Activated CD4-positive, alpha-beta T cell treated with anti-CD3 and anti-CD28 coated beads, Interleukin-2, amount 50 U/mL, for 48 hours (primary cell): ENCODE data around the gene MED4.
A peak's percentile ranks its signal among the peaks of the same experiment; 100 is the strongest.

ENCODE experiments used
- DNase-seq, 2 experiments: peaks; one replicate each; pipeline ENCODE4 v3.0.0-alpha.2; 2020

MED4 gene, protein sequence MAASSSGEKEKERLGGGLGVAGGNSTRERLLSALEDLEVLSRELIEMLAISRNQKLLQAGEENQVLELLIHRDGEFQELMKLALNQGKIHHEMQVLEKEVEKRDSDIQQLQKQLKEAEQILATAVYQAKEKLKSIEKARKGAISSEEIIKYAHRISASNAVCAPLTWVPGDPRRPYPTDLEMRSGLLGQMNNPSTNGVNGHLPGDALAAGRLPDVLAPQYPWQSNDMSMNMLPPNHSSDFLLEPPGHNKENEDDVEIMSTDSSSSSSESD

DNA sequence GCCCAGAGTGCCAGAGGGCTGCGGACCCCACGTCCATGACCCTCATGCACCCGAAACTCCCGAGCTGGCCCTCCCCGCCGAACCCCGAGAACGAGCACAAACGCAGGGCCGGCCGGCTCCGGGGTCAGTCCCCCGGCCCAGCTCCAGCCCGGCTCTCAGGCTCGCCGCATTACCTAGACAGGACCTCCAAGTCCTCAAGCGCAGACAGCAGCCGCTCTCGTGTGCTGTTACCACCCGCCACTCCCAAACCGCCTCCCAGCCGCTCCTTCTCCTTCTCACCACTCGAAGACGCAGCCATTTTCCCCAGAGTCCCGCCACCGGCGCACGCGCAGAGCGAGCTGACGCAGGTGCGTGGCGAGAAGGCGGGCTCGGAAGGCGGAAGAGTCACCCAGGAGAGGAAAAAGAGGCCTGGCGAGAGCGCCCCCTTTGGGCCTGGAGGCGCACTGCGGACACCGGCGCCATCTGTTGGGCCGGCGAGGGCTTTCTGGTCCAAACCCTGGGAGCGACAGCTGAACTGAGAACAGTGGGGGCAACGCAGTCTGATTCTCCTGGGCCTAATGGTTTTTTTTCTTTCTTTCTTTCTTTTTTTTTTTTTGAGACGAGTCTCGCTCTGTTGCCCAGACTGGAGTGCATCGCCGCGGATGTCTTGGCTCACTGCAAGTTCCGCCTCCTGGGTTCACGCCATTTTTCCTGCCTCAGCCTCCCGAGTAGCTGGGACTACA, at the start of gene MED4:
TSS of gene MED4 (minus strand) at position 324 of the 722 bp plus-strand sequence. CDS start at position 298, 26 bp downstream.
- peak; percentile 98 for DNase-seq

DNA sequence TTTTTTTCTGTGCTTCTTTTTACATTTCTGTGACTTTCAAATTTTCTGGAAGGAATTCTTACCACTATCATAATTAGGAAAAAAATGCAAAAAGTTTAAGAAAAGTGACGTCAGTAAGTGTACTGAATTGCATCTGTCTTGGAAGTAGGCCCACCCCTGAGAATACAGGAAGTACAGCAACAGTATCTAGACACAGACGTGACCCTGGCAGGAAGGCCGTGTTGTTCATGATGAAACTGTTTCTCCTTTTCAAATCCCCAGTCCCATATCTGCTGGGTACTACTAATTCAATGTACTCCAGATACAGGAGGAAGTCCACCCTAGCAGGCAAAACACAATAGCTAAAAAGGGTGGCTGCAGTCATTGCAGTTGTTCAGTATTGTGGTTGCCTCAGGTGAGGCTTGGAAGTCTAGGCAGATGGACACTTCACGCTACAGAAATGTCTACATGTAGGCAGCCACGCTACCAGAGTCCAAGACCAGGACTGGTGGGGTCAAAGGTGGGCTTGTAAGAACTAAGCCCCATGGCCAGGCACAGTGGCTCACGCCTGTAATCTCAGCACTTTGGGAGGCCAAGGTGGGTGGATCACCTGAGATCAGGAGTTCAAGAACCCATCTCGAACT, 49.6 kb upstream of the MED4 start:
- DNase-seq, result no peak

DNA sequence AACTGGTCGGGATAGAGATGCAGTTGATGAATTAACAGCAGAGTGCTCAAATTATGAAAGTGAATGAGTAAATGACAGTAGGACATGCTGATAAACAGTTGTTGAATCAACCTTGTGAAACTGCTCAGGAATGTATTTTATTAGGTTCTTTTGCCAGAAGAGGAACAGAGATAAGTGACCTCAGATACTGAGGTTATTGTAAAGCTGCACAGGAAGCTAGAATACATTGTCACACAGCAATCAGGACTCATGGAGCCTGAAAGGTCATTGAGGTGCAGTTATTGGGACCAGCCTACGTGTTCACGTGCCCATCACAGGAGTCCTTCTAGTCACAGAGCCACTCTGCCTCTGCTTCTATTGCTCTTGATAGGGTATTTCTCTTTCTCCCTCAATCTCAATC, 47.5 kb upstream of the MED4 start:
- no peak for DNase-seq

DNA sequence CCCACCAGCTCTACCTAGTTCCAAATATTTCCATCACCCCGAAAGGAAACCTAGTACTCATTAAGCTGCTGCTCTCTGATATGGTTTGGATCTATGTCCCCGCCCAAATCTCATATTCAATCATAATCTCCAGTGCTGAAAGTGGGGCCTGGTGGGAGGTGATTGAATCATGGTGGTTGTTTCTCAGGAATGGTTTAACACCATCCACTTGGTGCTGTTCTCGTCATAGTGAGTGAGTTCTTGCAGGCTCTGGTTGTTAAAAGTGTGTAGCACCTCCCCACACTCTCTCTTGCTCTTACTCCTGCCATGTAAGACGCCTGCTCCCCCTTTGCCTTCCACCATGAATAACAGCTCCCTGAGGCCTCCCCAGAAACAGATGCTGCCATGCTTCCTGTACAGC, 43.4 kb upstream of the MED4 start:
- peak; percentile 23 to 51 for DNase-seq

DNA sequence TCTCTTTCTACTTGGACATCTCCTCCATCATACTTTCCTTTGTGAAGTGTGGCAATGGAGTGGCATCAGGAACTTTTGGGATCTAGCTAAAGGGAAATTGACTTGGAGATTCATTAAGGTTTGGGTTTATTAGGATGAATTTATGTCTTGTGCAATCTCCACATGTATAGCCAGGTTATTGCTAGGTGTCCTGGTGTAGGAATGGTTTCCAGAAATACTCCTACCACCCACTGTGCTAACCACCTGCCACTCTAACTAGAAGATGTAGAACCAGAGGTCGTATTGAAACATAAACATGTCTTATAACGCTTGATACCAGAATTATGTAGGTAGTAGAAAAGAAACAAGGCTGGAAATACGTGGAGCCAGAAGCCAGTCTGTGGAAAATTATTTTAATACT, 38.1 kb upstream of the MED4 start:
- no peak for DNase-seq

DNA sequence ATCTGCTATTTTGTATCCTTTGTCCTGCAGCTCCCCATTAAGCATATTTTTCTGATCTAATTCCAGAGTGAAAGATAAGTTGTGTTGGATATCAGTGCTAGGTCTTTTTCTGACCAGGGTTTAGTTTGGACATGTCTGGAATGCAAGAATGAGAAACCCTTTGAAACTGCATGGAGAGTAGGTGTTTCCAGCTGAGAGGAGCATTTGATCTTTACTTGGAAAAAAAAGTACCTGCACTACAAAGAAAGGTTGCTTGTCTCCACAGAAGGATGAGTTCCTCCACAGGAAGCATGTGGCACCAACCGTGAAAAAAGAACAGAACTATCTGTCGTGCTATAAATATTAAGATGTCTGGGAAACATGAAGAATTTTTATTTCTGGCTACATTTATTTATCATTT, 36.6 kb upstream of the MED4 start:
- no peak for DNase-seq

DNA sequence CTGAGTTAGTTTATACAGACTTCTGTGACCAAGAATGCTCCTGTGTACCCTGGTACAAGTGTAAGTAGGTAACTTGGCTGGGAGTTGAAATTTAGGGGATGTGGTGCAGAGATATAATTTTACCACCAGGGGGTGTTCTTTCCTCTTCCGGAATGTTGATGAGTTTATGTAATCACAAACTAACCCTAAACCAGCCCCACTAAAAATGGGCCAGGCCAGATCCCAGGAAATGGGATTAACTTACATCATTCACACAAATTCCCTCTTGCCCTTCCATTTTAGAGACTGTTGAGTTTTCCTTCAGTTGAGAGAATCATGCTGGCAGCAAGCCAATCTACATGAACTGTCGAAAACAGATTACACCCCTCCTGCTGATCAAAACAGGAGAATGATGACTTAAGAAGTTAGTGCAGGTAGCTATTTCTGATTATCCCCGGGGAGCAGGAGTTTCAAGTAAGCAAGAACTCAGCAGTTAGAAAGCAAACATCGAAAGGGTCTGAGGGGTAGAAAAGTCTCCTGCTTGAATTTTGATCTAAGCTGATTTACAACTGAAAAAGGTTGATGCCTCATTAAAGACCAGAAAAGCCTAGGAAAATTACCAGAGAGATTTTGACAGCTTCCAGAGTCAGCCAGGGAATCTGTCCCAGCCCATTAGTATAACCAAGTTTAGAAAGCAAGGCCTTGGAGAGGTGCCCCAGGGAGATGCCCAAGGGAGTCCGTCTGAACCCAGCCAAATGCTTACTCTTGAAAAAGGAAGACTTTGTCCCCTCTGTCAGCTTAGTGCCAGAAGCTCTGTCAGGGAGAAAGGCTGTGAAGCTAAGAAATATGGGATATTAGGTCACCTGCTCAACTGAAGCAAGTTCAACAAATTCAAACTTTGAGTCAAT, 32.3 kb upstream of the MED4 start:
- DNase-seq, result peak; percentile 16 to 30

DNA sequence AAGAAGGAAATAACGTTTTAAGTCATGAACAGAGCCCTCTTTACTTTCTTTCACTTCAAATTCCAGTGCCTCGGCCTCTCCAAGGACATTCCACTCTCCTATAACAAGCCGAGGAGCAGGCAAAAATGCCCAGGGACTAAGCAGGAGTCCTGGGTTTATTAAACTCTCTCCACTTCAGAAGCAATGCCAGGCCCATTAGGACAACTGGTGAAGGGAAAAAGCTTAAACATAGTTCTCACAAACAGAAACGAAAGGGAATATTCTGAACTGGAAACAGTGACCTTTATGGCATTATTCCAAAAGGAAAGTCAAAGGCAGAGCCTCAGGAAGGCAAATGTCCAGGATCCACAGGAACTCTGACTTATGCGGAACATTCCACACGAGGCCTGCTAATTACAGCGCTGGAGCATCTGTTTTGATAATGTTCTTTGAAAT, 30.9 kb upstream of the MED4 start:
- DNase-seq, result no peak

DNA sequence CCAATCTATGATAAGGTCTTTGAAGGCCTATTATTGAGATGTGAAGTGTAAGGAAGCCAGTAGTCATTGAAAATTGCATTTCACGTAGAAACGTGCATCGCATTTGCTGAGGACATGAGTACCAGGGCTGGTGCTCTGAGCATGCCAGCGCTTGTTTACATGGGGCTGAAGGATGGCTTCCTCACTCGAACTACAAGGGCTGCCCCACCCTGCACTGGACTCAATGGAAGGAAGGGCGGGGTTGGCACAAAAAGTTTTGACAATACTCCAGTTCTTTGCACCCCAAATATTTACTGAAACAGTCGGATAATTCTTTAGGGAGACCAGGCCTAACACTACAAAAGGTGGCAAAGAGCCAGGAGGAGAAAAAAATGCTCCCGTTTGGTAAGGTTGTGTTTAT, 28.9 kb upstream of the MED4 start:
- no peak for DNase-seq

DNA sequence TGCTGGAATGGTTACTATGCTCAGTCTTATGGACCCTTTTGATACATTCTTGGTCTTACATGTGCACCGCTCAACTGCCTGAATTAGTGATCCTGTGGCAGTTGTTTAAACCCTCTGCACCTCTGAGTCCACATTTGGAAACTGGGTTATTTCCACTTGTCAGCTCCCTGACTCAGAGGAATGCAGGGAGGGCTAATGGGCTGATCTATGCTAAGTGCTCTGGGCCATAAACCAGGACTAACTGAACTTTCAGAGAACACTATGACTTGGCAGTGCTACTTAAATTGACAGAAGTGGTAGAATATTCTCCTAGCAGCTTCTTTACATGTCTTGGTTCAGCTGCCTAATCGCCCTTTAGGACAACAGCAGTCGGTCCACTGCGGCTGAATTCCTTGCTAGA, 26.8 kb upstream of the MED4 start:
- DNase-seq, result no peak

DNA sequence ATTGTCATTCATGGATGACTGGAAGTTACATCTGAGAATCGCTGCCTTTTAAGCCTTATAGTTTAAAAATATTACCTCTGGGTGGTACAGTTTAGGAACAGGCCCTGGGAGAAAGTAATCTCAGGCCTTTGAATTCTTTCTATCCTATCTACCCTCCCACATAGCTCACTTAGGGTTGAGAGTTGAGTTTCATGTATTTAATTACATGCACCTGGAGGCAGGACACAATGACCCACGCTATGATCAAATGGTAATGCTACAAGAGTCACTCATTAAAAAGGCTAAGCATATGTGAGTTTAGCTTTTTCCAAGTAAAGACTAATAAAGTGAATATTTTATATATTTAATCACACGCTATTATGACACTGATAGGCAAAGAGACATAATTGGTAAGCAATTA, 25.3 kb upstream of the MED4 start:
- no peak for DNase-seq

DNA sequence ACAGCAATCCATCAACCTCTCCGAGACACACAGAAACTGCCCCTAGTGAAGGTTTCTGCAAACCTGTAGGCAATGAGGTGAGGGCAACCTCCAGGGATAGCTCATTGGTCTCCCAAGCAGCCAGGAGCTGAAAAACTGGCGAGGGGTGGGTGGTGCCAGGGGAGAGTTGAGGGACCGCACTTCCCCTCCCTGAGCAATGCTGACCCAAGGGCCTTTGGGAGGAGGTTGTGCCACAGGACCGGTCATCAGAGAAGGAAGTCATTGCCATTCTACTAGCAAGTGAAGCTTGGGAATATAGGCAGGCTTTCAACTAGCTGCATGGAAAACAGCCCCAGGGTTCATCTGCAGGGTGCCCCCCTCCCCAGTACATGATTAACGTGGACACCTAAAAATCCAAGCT, 23.1 kb upstream of the MED4 start:
- DNase-seq, result no peak

DNA sequence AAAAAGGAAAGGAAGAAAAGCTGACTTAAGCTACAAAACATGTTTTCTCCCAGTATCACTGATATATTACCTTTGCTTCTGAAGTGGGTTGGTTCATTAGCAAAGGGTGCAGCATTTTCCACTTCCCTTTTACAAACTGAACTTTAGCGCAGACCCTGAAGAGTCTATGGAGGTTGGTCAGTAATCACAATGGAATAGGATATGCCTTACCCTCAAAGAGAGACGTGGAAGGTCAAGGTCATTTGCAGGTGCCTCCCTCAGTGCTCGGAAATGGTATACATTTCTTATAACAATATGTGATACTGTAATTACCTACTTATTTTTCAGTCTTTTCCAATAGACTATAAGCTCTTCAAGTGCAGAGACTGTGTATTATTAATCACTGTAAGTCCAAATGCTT, 21.9 kb upstream of the MED4 start:
- DNase-seq, result no peak

DNA sequence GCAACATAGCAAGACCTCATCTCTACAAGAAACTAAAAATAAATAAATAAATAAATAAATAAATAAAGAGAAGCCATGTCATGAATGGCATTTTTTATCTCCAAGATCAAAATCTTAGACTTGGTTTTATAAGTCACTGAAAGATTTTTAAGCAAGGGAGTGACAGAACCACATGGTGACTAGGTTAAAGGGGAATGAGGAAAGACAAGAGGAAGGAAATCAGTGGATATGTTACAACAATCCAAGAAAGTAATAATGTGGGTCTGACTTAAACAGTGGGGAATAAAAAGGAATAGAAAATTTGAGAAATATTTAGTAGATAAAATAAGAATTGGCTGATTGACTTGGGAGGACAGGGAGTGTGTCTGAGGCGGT, 18.8 kb upstream of the MED4 start:
- no peak for DNase-seq

DNA sequence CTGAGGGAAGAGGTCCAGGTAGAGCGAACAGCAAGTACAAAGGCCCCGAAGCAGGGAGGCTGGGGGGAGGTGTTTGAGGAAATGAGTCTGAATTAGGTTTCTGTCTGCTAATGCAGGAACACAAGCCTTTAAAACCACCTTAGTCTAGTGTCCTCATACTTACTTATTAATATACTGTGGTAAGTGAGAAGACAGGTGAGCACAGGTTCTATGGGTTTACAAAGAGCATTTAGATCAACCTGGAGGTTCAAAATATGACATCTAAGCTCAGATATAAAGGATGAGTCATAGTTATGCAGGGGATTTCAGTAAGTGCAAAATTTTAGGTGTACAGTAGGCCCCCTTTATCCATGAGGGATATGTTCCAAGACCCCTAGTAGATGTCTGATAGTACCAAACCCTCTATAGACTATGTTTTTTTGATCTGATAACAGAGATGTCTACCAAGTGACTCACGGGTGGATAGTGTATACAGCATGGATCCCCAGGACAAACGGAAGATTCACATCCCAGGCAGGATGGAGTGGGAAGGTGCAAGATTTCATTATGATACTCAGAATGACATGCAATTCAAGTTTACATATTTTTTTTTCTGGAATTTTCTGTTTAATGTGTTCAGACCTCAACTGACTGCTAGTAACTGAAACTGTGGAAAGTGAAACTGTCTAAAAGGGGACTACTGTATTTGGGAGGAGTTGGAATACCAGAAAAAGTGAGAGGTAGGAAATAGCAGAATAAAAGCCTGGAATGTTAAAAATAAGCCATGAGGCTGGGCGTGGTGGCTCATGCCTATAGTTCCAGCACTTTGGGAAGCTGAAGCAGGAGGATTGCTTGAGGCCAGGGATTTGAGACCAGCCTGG, 18.2 kb upstream of the MED4 start:
- no peak for DNase-seq

DNA sequence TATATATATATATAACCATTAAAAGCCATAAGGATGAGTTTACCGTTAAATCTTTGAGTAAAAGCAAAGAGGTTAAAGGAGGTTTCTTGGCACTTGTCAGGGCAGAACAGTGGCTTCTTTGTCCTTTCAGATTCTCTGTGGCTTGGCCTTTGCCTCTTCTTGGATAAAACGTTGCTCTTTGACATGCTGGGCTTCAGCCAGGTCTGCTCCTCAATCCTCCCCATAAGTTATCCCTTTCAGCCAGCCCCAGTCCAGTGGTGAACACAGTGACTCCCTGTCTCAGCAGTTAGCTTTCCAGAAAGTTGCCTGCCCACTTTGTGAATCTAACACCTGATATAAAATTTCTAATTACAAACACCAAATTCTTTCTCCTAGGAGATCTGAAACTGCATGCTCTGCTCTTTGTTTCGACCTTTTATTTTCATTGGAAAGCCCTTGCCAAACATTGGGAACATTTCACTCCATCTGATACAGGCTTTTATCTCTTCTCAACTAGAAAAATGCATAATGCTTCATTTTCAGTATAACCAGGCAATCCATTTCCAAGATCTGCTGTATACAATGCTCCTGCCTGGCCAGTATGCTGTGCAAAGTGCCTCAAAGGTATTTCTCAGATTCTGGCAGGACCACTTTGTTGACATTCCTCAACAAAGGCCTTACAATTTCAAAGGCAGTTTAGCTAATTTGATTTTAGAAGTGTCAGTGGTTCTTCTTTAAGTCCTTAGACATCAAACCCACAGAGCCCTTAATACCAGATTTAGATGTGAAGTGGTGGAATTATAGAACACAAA, 16.2 kb upstream of the MED4 start:
- DNase-seq, result no peak

DNA sequence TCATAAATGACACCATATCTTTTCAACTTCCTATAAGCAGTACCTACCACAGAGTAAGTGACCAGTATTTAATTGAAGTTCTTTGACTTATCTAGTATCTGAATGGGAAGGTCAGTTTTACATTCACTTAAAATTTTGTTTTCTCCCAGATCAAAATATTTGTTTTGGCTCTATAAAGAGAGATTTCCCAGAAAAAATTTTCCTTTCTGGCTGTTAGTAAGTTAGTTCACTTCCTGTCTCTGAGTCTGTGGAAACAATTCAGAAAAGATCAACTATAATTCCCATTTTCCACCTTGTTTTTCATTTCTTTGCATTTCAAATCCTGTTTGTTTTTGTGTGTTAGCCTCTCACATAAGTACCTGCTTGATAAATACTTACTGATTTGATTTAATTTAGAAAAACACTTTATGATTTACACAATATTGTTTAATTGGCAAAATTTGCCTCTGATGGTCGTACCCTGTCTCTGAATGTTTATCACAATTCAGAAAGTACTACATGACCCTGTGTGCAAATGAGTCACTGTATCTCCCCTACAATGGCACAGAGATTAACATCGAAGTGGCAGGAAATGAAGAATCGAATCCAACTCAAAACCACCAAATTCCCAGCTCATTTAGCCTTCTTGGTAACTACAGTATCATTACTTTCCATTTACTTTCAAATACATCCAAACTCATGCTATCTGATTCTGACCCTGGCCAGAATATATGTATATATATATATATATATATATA, 15.4 kb upstream of the MED4 start:
- DNase-seq, result no peak

DNA sequence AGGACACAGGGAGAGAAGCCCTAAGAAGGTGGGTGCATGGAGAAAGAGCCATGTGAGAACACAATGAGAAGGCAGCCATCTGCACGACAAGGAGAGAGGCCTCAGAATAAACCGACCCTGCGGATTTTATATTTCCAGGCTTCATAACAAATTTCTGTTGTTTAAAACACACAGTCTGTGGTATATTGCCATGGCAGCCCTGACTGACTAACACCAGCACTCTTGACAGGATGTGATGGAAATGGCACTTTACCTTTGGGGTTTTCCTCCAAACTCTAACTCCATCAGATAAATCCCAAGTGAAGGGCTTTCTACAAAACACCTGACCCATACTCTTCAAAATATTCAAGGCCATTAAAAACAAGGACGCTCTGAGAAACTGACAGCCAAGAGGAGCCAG, 13.2 kb upstream of the MED4 start:
- no peak for DNase-seq

DNA sequence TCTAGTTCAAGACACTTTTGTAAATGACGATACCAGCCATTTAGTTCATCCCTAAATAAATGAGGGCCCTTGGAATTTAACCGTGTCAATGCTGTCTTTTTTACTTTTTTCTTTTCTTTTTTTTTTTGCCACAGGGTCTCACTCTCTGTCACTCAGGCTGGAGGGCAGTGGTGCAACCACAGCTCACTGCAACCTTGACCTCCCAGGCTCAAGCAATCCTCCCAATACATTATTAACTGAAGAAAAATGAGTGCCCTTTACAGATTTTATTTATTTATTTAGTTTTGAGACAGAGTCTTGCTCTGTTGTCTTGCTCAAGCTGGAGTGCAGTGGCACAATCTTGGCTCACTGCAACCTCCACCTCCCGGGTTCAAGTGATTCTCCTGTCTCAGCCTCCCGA, 2.9 kb upstream of the MED4 start:
- no peak for DNase-seq

DNA sequence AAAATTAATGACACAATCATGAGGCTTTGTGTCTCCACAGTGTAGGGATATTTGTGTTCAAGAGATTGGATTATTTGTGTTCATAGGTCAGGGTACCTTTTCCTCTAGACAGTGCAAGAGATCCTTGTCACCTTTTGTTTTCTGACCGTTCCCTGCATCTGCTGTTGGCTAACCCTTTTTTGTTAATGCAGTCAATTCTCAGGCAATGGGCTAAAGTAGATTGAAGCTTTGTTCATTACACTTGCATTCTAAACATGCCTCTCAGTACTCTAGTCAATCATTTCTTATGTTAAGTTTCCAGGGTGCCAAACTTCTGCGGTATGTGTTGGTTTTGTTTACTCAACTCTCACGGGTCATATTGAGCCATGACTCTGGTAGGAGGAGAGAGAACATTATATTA, 1.8 kb upstream of the MED4 start:
- DNase-seq, result no peak

DNA sequence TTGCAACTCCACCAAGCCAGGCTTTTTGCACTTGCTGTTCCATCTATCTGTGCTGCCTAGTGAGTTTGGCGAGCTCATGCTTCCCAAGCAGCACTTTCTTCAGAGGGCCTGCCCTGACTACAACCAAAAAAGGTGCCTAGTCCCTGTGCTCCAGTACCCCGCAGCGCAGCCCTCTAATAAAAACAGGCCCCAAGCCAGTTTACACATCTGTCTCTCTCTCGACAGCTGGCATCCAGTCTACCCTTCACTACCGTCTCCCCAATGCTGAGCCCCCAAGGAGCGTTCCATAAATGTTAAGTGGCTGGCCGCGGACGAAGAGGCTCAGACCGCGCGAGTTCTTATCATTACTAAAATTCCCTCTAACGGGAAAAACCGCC, 512 bp downstream of the MED4 start:
- peak in 1 of 2 experiments; percentile 12 for DNase-seq
